ENCODE data around the gene CHST6.
"Not testable (repeated sequence)": the region's sequence is repeated elsewhere in the genome, so short reads cannot be mapped to it uniquely, and the experiment has no call there.

The CHST6 gene

GRCh38 chr16:75472908-75473877, 22.0 kb downstream of the CHST6 start:
- no peak for DNase-seq

GRCh38 chr16:75471723-75472633, 23.3 kb downstream of the CHST6 start:
- DNase-seq = peak; percentile 24 to 40

- no peak for DNase-seq
Observed at GRCh38 chr16:75466760-75467159, 28.5 kb downstream of the CHST6 start.

GRCh38 chr16:75464122-75464918, 30.9 kb downstream of the CHST6 start, which contains the start of gene TMEM170A:
TMEM170A (minus strand) TSS chr16:75464689; CDS start chr16:75464600, 89 bp downstream.
- DNase-seq = peak; percentile 99

- DNase-seq = peak; percentile 28 to 40
Observed at GRCh38 chr16:75463389-75464121, 31.7 kb downstream of the CHST6 start.

GRCh38 chr16:75462806-75463205, 32.4 kb downstream of the CHST6 start:
- DNase-seq = no peak

- DNase-seq = no peak
Observed at GRCh38 chr16:75461575-75461974, 33.7 kb downstream of the CHST6 start.

GRCh38 chr16:75460446-75460845, 34.8 kb downstream of the CHST6 start:
- no peak for DNase-seq

GRCh38 chr16:75459691-75460090, 35.5 kb downstream of the CHST6 start:
- no peak for DNase-seq

- no peak for DNase-seq
Observed at GRCh38 chr16:75458439-75458838, 36.8 kb downstream of the CHST6 start.

GRCh38 chr16:75458029-75458428, 37.2 kb downstream of the CHST6 start:
- no peak for DNase-seq

- no peak for DNase-seq
Observed at GRCh38 chr16:75457485-75458021, 37.7 kb downstream of the CHST6 start.

GRCh38 chr16:75456971-75457370, 38.3 kb downstream of the CHST6 start:
- DNase-seq = no peak

- DNase-seq = not testable (repeated sequence)
Observed at GRCh38 chr16:75456486-75456885, 38.8 kb downstream of the CHST6 start.

GRCh38 chr16:75455677-75456076, 39.6 kb downstream of the CHST6 start:
- no peak for DNase-seq

GRCh38 chr16:75452464-75453190, 42.6 kb downstream of the CHST6 start:
- no peak for DNase-seq

GRCh38 chr16:75446416-75446815, 48.8 kb downstream of the CHST6 start:
- no peak for DNase-seq

- DNase-seq = no peak
Observed at GRCh38 chr16:75445298-75445697, 49.9 kb downstream of the CHST6 start.

- no peak for DNase-seq
Observed at GRCh38 chr16:75443298-75443697, 51.9 kb downstream of the CHST6 start.

GRCh38 chr16:75433732-75434413, 61.4 kb downstream of the CHST6 start:
- no peak for DNase-seq
